HepG2 (cell line): ENCODE results near the gene PRSS27. TPM values are rescaled to one million over a fixed set of nuclear protein-coding genes. Genes with fewer than 3 reads are reported as not detected.

Source experiments
- ATF7 ChIP-seq, 2 experiments: fragments of 450-650 bp in 1 of 2; sonication (generic) in 1 of 2; formaldehyde crosslinking in 1 of 2; IDR thresholded peaks; 2 replicates each; pipeline versions ENCODE4 v1.4.0 to v1.6.1; 2016 to 2020; ENCODE audit warnings: antibody characterized with exemption in 1 of 2, mild to moderate bottlenecking in 1 of 2, missing genetic modification reagents in 1 of 2
- BCL6 ChIP-seq: IDR thresholded peaks from 2 replicates; pipeline ENCODE4 v1.6.1; 2016; ENCODE audit warnings: missing genetic modification reagents, missing compliant biosample characterization
- DMAP1 ChIP-seq: IDR thresholded peaks from 2 replicates; pipeline ENCODE4 v1.6.1; 2016
- FOXM1 ChIP-seq: sonication (generic); formaldehyde crosslinking; IDR thresholded peaks from 2 replicates; pipeline ENCODE4 v1.5.0; 2020; ENCODE audit warnings: missing genetic modification reagents
- GFI1 ChIP-seq: sonication (generic); formaldehyde crosslinking; IDR thresholded peaks from 2 replicates; pipeline ENCODE4 v1.5.0; 2020; ENCODE audit warnings: missing genetic modification reagents, mild to moderate bottlenecking, borderline replicate concordance
- GZF1 ChIP-seq: sonication (generic); formaldehyde crosslinking; IDR thresholded peaks from 2 replicates; pipeline ENCODE4 v1.5.1; 2020; ENCODE audit warnings: mild to moderate bottlenecking, missing genetic modification reagents
- HOXA7 ChIP-seq: sonication (generic); formaldehyde crosslinking; IDR thresholded peaks from 2 replicates; pipeline ENCODE4 v1.8.1; 2022; ENCODE audit warnings: mild to moderate bottlenecking, missing genetic modification reagents, moderate library complexity
- ISL2 ChIP-seq: sonication (generic); formaldehyde crosslinking; IDR thresholded peaks from 2 replicates; pipeline ENCODE4 v1.5.0; 2020; ENCODE audit warnings: missing genetic modification reagents
- PATZ1 ChIP-seq: sonication (generic); formaldehyde crosslinking; IDR thresholded peaks from 2 replicates; pipeline ENCODE4 v1.4.0; 2020; ENCODE audit warnings: missing genetic modification reagents
- PCBP1 ChIP-seq: fragments of 200-400 bp; formaldehyde crosslinking; IDR thresholded peaks from 2 replicates; pipeline ENCODE4 v1.6.1; 2017; ENCODE audit warnings: mild to moderate bottlenecking, low read depth, low read length, borderline replicate concordance
- RXRB ChIP-seq: IDR thresholded peaks from 2 replicates; pipeline ENCODE4 v1.6.1; 2016; ENCODE audit warnings: borderline replicate concordance, missing genetic modification reagents, missing compliant biosample characterization
- TCF7 ChIP-seq: sonication (generic); IDR thresholded peaks from 2 replicates; pipeline ENCODE4 v1.6.1; 2016; ENCODE audit warnings: antibody characterized with exemption, low read depth
- TFDP1 ChIP-seq: IDR thresholded peaks from 2 replicates; pipeline ENCODE4 v1.6.1; 2016; ENCODE audit warnings: missing compliant biosample characterization, missing genetic modification reagents, borderline replicate concordance
- ZBTB1 ChIP-seq: sonication (generic); formaldehyde crosslinking; IDR thresholded peaks from 2 replicates; pipeline ENCODE4 v1.4.0; 2020; ENCODE audit warnings: missing genetic modification reagents, borderline replicate concordance
- ZBTB39 ChIP-seq: sonication (generic); formaldehyde crosslinking; IDR thresholded peaks from 2 replicates; pipeline ENCODE4 v1.5.0; 2020; ENCODE audit warnings: missing genetic modification reagents
- ZNF264 ChIP-seq: sonication (generic); formaldehyde crosslinking; IDR thresholded peaks from 2 replicates; pipeline ENCODE4 v1.4.0; 2020; ENCODE audit warnings: missing genetic modification reagents
- ZNF296 ChIP-seq: sonication (generic); formaldehyde crosslinking; conservative IDR thresholded peaks from 2 replicates; pipeline ENCODE4 v1.5.0; 2020; ENCODE audit warnings: mild to moderate bottlenecking, missing genetic modification reagents
- ZNF34 ChIP-seq: sonication (generic); formaldehyde crosslinking; IDR thresholded peaks from 2 replicates; pipeline ENCODE4 v1.4.0; 2020; ENCODE audit warnings: mild to moderate bottlenecking, missing genetic modification reagents, borderline replicate concordance
- ZNF580 ChIP-seq: IDR thresholded peaks from 2 replicates; pipeline ENCODE4 v1.6.1; 2016; ENCODE audit warnings: low read depth, borderline replicate concordance
- ZNF589 ChIP-seq: sonication (generic); formaldehyde crosslinking; conservative IDR thresholded peaks from 2 replicates; pipeline ENCODE4 v1.8.0; 2022; ENCODE audit warnings: mild to moderate bottlenecking, moderate library complexity, missing genetic modification reagents
- ZNF780A ChIP-seq: sonication (generic); formaldehyde crosslinking; IDR thresholded peaks from 2 replicates; pipeline ENCODE4 v1.8.0; 2022; ENCODE audit warnings: mild to moderate bottlenecking, missing genetic modification reagents, moderate library complexity
- ZNF800 ChIP-seq: sonication (generic); formaldehyde crosslinking; IDR thresholded peaks from 2 replicates; pipeline ENCODE4 v1.4.0; 2020; ENCODE audit warnings: missing genetic modification reagents
- polyA plus RNA-seq, 8 experiments: library from polyadenylated mRNA; depleted of rRNA in 3 of 8; stranded (reverse) in 7 of 8; unstranded in 1 of 8; fragments of >200 nt; fragmentation: Illumina TruSeq in 4 of 8; extraction: Trizol in 4 of 8; gene quantifications; 2 replicates each; pipeline versions ENCODE4 v1.2.1 to v1.2.3, GENCODE V29; 2011 to 2016; ENCODE audit warnings: low read depth in 4 of 8, missing spikeins in 1 of 8, mixed read lengths in 1 of 8; ENCODE audit not compliant: insufficient read depth in 1 of 8
- total RNA-seq, 5 experiments: library from RNA; depleted of rRNA; stranded (reverse); fragments of >200 nt; fragmentation: Illumina TruSeq; extraction: Trizol; gene quantifications; 2 replicates each; pipeline ENCODE4 v1.2.3, GENCODE V29; 2016; ENCODE audit warnings: low read depth in 1 of 5

PRSS27 gene
- total and polyA plus RNA-seq, 2 of the 13 experiments (the other 11 are each of a cell fraction or from before 2014, with no cell fraction given): 0.20 to 0.73 TPM

GRCh38 chr16:2752035-2752849 is 32.2 kb upstream of the PRSS27 start, which contains the start of gene SRRM2 (continued):
- TF ChIP-seq ATF7 (IDR thresholded peaks at IDR 0.05): no peak
- TF ChIP-seq ATF7 (CRISPR knock-in tag; IDR thresholded peaks at IDR 0.05): peak; percentile 63; the same call in 1 of the 2 replicates
- no peak for TF ChIP-seq ZNF296
- TF ChIP-seq FOXM1: no peak
- 0 out of 2 replicates have a peak, but pooled peaks have one; percentile 28 for TF ChIP-seq ZNF589 (CRISPR knock-in tag)
- TF ChIP-seq ZNF34 (CRISPR knock-in tag): peak; percentile 66; the same call in 1 of the 2 replicates
- peak; percentile 9; the same call in 1 of the 2 replicates for TF ChIP-seq ZBTB1
- no peak; the same call in 1 of the 2 replicates for TF ChIP-seq ZBTB39 (CRISPR knock-in tag)
- TF ChIP-seq GZF1 (CRISPR knock-in tag): no peak
- TF ChIP-seq ZNF780A (CRISPR knock-in tag): peak; percentile 70
- peak; percentile 69; the same call in 1 of the 2 replicates for TF ChIP-seq TFDP1 (CRISPR knock-in tag)
- peak; percentile 76; the same call in 1 of the 2 replicates for TF ChIP-seq ISL2 (CRISPR knock-in tag)
- TF ChIP-seq ZNF264 (CRISPR knock-in tag): peak; percentile 79
- TF ChIP-seq PCBP1: 0 out of 2 replicates have a peak, but pooled peaks have one; percentile 80
- no peak for TF ChIP-seq HOXA7 (CRISPR knock-in tag)
- no peak for TF ChIP-seq RXRB (CRISPR knock-in tag)
- peak; percentile 57; the same call in 1 of the 2 replicates for TF ChIP-seq ZNF800
- TF ChIP-seq DMAP1: peak; percentile 97
- TF ChIP-seq TCF7: no peak
- TF ChIP-seq BCL6 (CRISPR knock-in tag): no peak
- no peak for TF ChIP-seq PATZ1 (CRISPR knock-in tag)
- TF ChIP-seq ZNF580 (CRISPR knock-in tag): no peak
- TF ChIP-seq GFI1 (CRISPR knock-in tag): peak; percentile 31; the same call in 1 of the 2 replicates
